Measurements from ENCODE around the gene PLA1A.
A peak's percentile ranks its signal among the peaks of the same experiment; 100 is the strongest.

PLA1A gene

DNA sequence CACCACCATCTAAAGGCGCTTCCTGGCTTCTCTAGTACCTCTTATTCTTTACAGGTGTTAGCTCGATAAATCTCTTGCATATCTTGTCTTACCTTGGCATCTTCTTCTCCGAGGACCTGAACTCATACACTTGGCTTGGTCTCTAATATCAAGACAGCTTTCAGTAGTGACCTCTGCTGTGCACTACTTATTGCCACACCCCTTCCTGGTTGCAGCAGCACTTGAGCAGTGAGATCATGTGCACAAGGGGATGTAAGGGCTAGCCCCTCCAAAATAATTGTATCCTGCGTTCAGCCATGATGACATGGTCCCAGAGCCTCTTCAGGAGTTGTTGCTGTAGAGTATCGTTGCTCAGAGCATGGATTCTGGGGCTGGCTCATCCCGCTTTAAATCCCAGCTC, 1.3 kb upstream of the PLA1A start:
- TF ChIP-seq, protein P1, sequence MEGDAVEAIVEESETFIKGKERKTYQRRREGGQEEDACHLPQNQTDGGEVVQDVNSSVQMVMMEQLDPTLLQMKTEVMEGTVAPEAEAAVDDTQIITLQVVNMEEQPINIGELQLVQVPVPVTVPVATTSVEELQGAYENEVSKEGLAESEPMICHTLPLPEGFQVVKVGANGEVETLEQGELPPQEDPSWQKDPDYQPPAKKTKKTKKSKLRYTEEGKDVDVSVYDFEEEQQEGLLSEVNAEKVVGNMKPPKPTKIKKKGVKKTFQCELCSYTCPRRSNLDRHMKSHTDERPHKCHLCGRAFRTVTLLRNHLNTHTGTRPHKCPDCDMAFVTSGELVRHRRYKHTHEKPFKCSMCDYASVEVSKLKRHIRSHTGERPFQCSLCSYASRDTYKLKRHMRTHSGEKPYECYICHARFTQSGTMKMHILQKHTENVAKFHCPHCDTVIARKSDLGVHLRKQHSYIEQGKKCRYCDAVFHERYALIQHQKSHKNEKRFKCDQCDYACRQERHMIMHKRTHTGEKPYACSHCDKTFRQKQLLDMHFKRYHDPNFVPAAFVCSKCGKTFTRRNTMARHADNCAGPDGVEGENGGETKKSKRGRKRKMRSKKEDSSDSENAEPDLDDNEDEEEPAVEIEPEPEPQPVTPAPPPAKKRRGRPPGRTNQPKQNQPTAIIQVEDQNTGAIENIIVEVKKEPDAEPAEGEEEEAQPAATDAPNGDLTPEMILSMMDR (IDR thresholded peaks at IDR 0.05; ENCODE audit: insufficient read depth, missing control alignments): no peak
- FAIRE-seq: no peak
- no peak for DNase-seq (ENCODE audit: insufficient read length, low spot score)

DNA sequence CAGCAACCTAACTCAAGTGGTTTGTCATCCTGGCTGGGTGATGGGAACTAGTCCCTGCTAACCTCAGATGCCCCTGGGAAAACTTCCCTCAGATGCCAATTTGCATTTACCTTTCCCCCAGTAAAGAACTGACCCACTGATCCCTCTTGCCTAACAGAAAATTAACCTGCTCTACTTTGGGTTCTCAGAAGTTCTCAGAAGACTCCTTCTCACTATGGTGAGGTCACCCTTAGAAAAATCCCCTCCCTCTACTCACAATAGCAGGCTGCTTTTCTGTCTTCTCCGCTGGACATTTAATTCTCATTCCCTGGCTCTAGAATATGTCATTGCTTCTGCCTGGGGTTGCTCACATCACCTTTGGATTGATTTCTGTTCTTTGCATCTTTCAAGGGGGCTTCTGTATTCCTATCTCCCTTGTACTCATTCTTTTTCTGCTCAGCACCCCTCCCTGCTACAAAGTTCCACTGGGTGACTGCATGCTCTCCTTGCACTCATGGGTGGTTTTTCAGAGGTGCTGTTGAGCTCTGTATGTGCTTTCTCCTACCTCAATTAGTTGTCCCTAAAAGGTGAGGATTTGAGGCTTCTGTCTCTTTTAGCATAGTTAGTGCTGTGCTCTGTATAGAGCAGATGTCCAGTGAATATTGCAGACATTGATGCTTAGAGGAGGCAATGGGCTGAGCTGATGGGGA, 869 bp downstream of the PLA1A start:
- TF ChIP-seq, protein P1 (IDR thresholded peaks at IDR 0.05; ENCODE audit: insufficient read depth, missing control alignments): no peak
- FAIRE-seq (no peak), DNase-seq (ENCODE audit: insufficient read length, low spot score) (no peak)

DNA sequence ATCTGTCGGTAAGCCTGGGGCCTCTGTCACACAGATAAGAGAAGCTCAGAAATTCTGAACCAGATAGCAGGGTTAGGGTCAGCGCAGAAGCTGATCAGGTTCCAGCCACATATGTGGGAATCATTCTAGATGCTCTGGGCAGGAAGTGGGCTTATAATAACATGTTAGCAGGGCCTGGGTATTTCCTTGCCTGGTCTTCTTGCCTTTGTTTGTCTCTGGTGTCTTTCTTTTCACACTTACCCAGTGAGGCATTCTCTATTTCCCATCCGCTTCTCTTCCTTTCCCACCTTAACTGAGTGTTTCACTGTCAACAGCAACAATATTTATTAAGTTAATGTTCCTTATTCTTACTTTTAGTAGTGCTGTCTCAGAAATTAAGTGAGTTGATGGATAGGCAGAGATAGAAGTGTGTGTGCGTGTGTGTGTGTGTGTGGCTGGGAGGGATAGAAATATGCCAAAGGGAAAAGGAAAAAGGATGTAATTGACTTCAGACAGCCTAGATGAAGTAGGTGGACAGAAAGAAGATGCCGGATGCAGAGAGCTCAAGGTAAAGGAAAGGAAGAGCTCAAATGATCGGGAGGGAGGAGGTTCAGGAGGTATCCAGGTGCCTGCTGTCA, 2.0 kb downstream of the PLA1A start:
- DNase-seq (ENCODE audit: insufficient read length, low spot score): no peak
- TF ChIP-seq, protein P1 (IDR thresholded peaks at IDR 0.05; ENCODE audit: insufficient read depth, missing control alignments): no peak
- no peak for FAIRE-seq

DNA sequence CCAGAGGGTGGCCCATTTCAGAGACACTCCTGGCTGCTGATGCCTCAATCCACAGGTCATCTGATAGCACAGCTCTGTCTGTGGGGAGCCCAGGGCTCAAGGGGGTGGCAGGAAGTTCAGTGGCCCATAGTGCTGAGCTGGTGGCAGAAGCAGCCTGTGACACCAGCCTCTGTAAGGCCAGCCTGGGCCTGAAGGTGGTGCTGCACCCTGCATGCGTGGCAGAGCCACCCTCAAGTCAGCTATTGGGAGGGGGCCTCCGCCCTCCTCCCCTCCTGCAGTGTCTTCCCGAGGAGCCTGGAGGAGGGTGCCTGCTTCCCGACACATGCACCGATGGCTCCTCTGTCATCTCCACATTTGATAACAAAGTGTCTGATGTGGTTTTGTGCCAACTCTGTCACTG, 3.0 kb downstream of the PLA1A start:
- no peak for FAIRE-seq
- no peak for DNase-seq (ENCODE audit: insufficient read length, low spot score)
- TF ChIP-seq, protein P1 (IDR thresholded peaks at IDR 0.05; ENCODE audit: insufficient read depth, missing control alignments): peak; percentile 44

DNA sequence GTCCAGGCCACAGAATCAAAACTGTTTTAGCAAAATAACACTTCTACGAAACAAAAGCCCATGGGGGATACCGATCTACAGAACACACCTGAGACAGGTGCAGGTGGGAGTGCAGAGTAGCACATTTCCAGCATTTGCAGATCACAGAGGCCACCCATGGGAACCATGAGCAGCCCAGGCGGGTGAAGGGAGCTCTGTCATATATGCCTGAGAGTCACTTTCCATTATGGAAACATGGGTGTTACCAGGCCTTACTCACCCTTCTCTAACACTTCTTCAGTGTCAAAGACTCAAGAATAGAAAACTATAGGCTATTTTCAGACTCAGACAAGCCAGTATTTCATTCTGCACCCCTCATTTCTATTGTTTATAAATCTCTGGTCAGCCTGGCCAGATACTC, 3.5 kb downstream of the PLA1A start:
- TF ChIP-seq, protein P1 (IDR thresholded peaks at IDR 0.05; ENCODE audit: insufficient read depth, missing control alignments): no peak
- FAIRE-seq (no peak), DNase-seq (ENCODE audit: insufficient read length, low spot score) (no peak)

DNA sequence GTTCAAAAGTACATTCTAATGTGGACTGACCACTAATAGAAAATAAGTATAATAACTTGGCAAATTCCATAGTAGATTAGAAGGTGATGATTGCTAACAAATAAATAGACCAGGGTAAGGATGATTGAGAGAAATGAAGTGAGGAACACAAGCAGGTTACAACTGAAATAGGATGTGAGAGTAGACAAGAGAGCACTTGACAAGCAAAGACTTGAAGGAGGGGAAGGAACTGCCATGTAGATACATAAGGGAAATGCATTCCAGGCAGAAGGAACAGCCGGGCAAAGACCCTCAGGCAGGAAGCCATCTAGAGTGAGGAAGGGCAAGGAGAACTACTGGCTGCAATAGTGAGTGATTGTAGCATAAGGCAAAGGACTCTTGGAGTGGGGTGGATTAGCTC, 5.0 kb downstream of the PLA1A start:
- FAIRE-seq (no peak), DNase-seq (ENCODE audit: insufficient read length, low spot score) (no peak)
- TF ChIP-seq, protein P1 (IDR thresholded peaks at IDR 0.05; ENCODE audit: insufficient read depth, missing control alignments): no peak

DNA sequence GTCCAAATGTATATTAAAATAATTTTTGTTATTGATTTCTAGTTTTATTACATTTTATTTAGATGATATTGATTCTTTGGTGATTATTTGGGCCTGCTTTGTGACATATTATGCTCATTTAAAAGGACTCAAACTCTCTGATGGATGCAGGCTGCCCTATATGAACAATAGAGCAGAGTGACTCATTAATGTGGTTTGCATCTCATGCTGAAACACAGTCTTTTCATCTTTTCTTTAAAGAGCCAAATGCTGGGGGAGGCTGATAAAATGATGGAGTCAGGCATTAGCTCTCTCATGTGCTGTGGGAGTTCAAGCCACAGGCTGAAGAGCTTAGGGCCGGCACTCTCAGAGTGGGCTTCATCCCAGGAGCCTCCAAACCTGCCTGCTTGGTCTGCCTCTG, 7.2 kb downstream of the PLA1A start:
- DNase-seq (ENCODE audit: insufficient read length, low spot score) (no peak), FAIRE-seq (no peak)
- TF ChIP-seq, protein P1 (IDR thresholded peaks at IDR 0.05; ENCODE audit: insufficient read depth, missing control alignments): no peak

Data from D721Med (cell line).